HEK293 (cell line): ENCODE measurements around the gene WDR82.

Experiments
- CTCF ChIA-PET: fragments of 350-600 bp; formaldehyde crosslinking; extraction: SDS; loops from one replicate; lab custom pipeline; 2021; ENCODE audit warnings: antibody characterized with exemption; lab: Yijun Ruan, JAX
- POLR2A ChIA-PET: fragments of 300-600 bp; formaldehyde crosslinking; extraction: SDS; loops from one replicate; lab custom pipeline; 2020; ENCODE audit warnings: antibody characterized with exemption, inconsistent platforms; lab: Yijun Ruan, JAX
- H3K27ac ChIP-seq: fragments of 200-500 bp; sonication (Bioruptor generic); 2 replicates; pipeline ENCODE4 v1.5.1; 2014; ENCODE audit warnings: low read depth, low read length, control low read depth, inconsistent platforms; ENCODE audit errors: extremely low read depth
- H3K36me3 ChIP-seq, 2 experiments: fragments of 200-500 bp in 1 of 2; sonication (Bioruptor generic) in 1 of 2; 1 replicate in 1 of 2; 2 replicates in 1 of 2; pipeline ENCODE4 v1.5.1; 2014 to 2017; ENCODE audit warnings: inconsistent platforms in 2 of 2, low read length in 2 of 2; ENCODE audit not compliant: control insufficient read depth in 2 of 2, insufficient read depth in 1 of 2
- H3K4me1 ChIP-seq: fragments of 200-500 bp; sonication (Bioruptor generic); 2 replicates; pipeline ENCODE4 v1.5.1; 2014; ENCODE audit warnings: mild to moderate bottlenecking, low read length, inconsistent platforms; ENCODE audit not compliant: control insufficient read depth, insufficient read depth
- H3K4me3 ChIP-seq: 2 replicates; pipeline ENCODE4 v1.5.1; 2011; ENCODE audit warnings: low read depth, mild to moderate bottlenecking, control low read depth, low read length, moderate library complexity
- H3K9me3 ChIP-seq: fragments of 200-500 bp; sonication (Bioruptor generic); 2 replicates; pipeline ENCODE4 v1.5.1; 2014; ENCODE audit warnings: low read depth, low read length, inconsistent platforms; ENCODE audit not compliant: control insufficient read depth, insufficient read depth
- GLI2 ChIP-seq: fragments of 450-650 bp; formaldehyde crosslinking; IDR thresholded peaks from 2 replicates; pipeline ENCODE4; 2017; ENCODE audit warnings: missing biosample characterization, missing genetic modification characterization, low read depth, borderline replicate concordance
- PRDM4 ChIP-seq: fragments of 450-650 bp; formaldehyde crosslinking; IDR thresholded peaks from 2 replicates; pipeline ENCODE4 v1.5.1; 2017; ENCODE audit warnings: missing biosample characterization, missing genetic modification characterization
- WT1 ChIP-seq: fragments of 450-650 bp; formaldehyde crosslinking; IDR thresholded peaks from 2 replicates; pipeline ENCODE4 v1.5.1; 2016; ENCODE audit warnings: missing biosample characterization, missing genetic modification characterization
- ZFP3 ChIP-seq: fragments of 450-650 bp; formaldehyde crosslinking; IDR thresholded peaks from 2 replicates; pipeline ENCODE4 v1.5.1; 2016; ENCODE audit warnings: low read depth, missing biosample characterization, missing genetic modification characterization
- ZFP69B ChIP-seq: fragments of 450-650 bp; formaldehyde crosslinking; IDR thresholded peaks from 2 replicates; pipeline ENCODE4 v1.5.1; 2016; ENCODE audit warnings: missing biosample characterization, missing genetic modification characterization
- ZNF112 ChIP-seq: fragments of 450-650 bp; formaldehyde crosslinking; IDR thresholded peaks from 2 replicates; pipeline ENCODE4 v1.5.0; 2017; ENCODE audit warnings: missing biosample characterization, missing genetic modification characterization
- ZNF2 ChIP-seq: fragments of 450-650 bp; formaldehyde crosslinking; IDR thresholded peaks from 2 replicates; pipeline ENCODE4 v1.5.1; 2016; ENCODE audit warnings: missing biosample characterization, missing genetic modification characterization
- ZNF280D ChIP-seq: fragments of 450-650 bp; formaldehyde crosslinking; IDR thresholded peaks from 2 replicates; pipeline ENCODE4 v1.5.1; 2016; ENCODE audit warnings: missing biosample characterization, missing genetic modification characterization
- ZNF335 ChIP-seq: fragments of 450-650 bp; formaldehyde crosslinking; conservative IDR thresholded peaks from 2 replicates; pipeline ENCODE4 v1.5.1; 2016; ENCODE audit warnings: missing biosample characterization, missing genetic modification characterization
- ZNF341 ChIP-seq: fragments of 450-650 bp; formaldehyde crosslinking; IDR thresholded peaks from 2 replicates; pipeline ENCODE4; 2016; ENCODE audit warnings: low read depth, missing biosample characterization, missing genetic modification characterization
- ZNF398 ChIP-seq: fragments of 450-650 bp; formaldehyde crosslinking; IDR thresholded peaks from 2 replicates; pipeline ENCODE4 v1.5.1; 2017; ENCODE audit warnings: missing biosample characterization, missing genetic modification characterization
- ZNF426 ChIP-seq: fragments of 450-650 bp; formaldehyde crosslinking; IDR thresholded peaks from 2 replicates; pipeline ENCODE4 v1.5.1; 2017; ENCODE audit warnings: missing biosample characterization, missing genetic modification characterization, mild to moderate bottlenecking, inconsistent platforms, moderate library complexity
- ZNF558 ChIP-seq: fragments of 450-650 bp; formaldehyde crosslinking; IDR thresholded peaks from 2 replicates; pipeline ENCODE4 v1.5.1; 2016; ENCODE audit warnings: missing biosample characterization, missing genetic modification characterization
- ZNF571 ChIP-seq: fragments of 450-650 bp; formaldehyde crosslinking; IDR thresholded peaks from 2 replicates; pipeline ENCODE4 v1.5.0; 2017; ENCODE audit warnings: missing biosample characterization, missing genetic modification characterization
- ZNF626 ChIP-seq: fragments of 450-650 bp; sonication (Bioruptor Pico); formaldehyde crosslinking; IDR thresholded peaks from 2 replicates; pipeline ENCODE4 v1.5.1; 2018; ENCODE audit warnings: missing biosample characterization, missing genetic modification characterization, inconsistent platforms
- ZNF654 ChIP-seq: fragments of 450-650 bp; formaldehyde crosslinking; IDR thresholded peaks from 2 replicates; pipeline ENCODE4 v1.5.1; 2016; ENCODE audit warnings: low read depth, missing biosample characterization, missing genetic modification characterization
- ZNF658 ChIP-seq: fragments of 450-650 bp; formaldehyde crosslinking; IDR thresholded peaks from 2 replicates; pipeline ENCODE4; 2016; ENCODE audit warnings: missing biosample characterization, missing genetic modification characterization
- ZNF660 ChIP-seq: fragments of 450-650 bp; IDR thresholded peaks from 2 replicates; pipeline ENCODE4 v1.5.1; 2018; ENCODE audit warnings: missing biosample characterization, mild to moderate bottlenecking, missing genetic modification characterization
- ZNF692 ChIP-seq: fragments of 450-650 bp; formaldehyde crosslinking; IDR thresholded peaks from 2 replicates; pipeline ENCODE4 v1.5.1; 2016; ENCODE audit warnings: missing biosample characterization, missing genetic modification characterization
- ZNF704 ChIP-seq: fragments of 450-650 bp; formaldehyde crosslinking; IDR thresholded peaks from 2 replicates; pipeline ENCODE4 v1.5.1; 2016; ENCODE audit warnings: missing biosample characterization, missing genetic modification characterization

The WDR82 gene

GRCh38 chr3:52326976-52327375 is 48.5 kb upstream of the WDR82 start:
- ChIA-PET CTCF (interaction anchor here (4.0 kb wide), 1 partner anchor 12 kb away, joined by 23 read pairs; no protein-coding TSS in a partner anchor), POLR2A (no interaction called here)
- no peaks in the 10 kb centered on the region for H3K36me3 ChIP-seq

More at GRCh38 chr3:52326976-52327375, 48.5 kb upstream of the WDR82 start:
- TF ChIP-seq ZNF626 (tag by site-specific recombination) (no peak), ZNF692 (tag by site-specific recombination) (no peak), GLI2 (tag by site-specific recombination) (no peak), ZNF658 (tag by site-specific recombination) (no peak), ZFP3 (tag by site-specific recombination) (no peak), ZNF571 (tag by site-specific recombination) (no peak), ZNF654 (tag by site-specific recombination) (no peak), PRDM4 (tag by site-specific recombination) (no peak), WT1 (tag by site-specific recombination) (no peak), ZNF2 (tag by site-specific recombination) (no peak), ZNF341 (tag by site-specific recombination) (no peak), ZNF660 (no peak), ZNF704 (tag by site-specific recombination) (no peak), ZNF280D (no peak), ZNF112 (tag by site-specific recombination) (no peak), ZNF426 (tag by site-specific recombination) (no peak), ZNF398 (tag by site-specific recombination) (no peak), ZFP69B (tag by site-specific recombination) (no peak), ZNF335 (tag by site-specific recombination) (no peak), ZNF558 (no peak)
- Histone ChIP-seq H3K4me1 (no peaks in the 10 kb centered on the region), H3K9me3 (no peaks in the 10 kb centered on the region), H3K27ac (no peak overlapping the region), H3K4me3 (no peak overlapping the region)
